Activated CD8-positive, alpha-beta memory T cell treated with anti-CD3 and anti-CD28 coated beads for 36 hours (primary cell): ENCODE measurements around the gene GPR39. TPM values are rescaled to one million over a fixed set of nuclear protein-coding genes. Genes with fewer than 3 reads are reported as not detected.

Experiments
- CTCF ChIA-PET: fragments of 350-600 bp; sonication (Branson Sonifier 250); formaldehyde crosslinking; loops from one replicate; lab custom pipeline; 2021; ENCODE audit warnings: antibody characterized with exemption; lab: Charles Lee
- POLR2A ChIA-PET: fragments of 350-600 bp; sonication (Branson Sonifier 250); formaldehyde crosslinking; loops from one replicate; lab custom pipeline; 2021; ENCODE audit warnings: antibody characterized with exemption; lab: Charles Lee
- total RNA-seq, 2 experiments: library from RNA; stranded (reverse); gene quantifications; one replicate each; pipeline ENCODE4 v1.2.3, GENCODE V29; 2021

Gene GPR39
- total RNA-seq, 2 experiments from 2014 or later = not detected

- POLR2A ChIA-PET = no interaction called here
- CTCF ChIA-PET = no interaction called here
Observed at GRCh38 chr2:132586835-132587234, 170.2 kb downstream of the GPR39 start.

GRCh38 chr2:132588576-132588975 lies 172.0 kb downstream of the GPR39 start:
- ChIA-PET CTCF (no interaction called here), POLR2A (no interaction called here)

- CTCF ChIA-PET = no interaction called here
- POLR2A ChIA-PET = no interaction called here
Observed at GRCh38 chr2:132589111-132589830, 172.7 kb downstream of the GPR39 start.

- ChIA-PET POLR2A (no interaction called here), CTCF (no interaction called here)
Observed at GRCh38 chr2:132589966-132590365, 173.4 kb downstream of the GPR39 start.

GRCh38 chr2:132593171-132593570 lies 176.6 kb downstream of the GPR39 start:
- POLR2A ChIA-PET = no interaction called here
- CTCF ChIA-PET = no interaction called here

GRCh38 chr2:132595186-132595585 lies 178.6 kb downstream of the GPR39 start:
- POLR2A ChIA-PET = no interaction called here
- CTCF ChIA-PET = no interaction called here

- POLR2A ChIA-PET = no interaction called here
- CTCF ChIA-PET = no interaction called here
Observed at GRCh38 chr2:132595693-132596092, 179.1 kb downstream of the GPR39 start.

- POLR2A ChIA-PET = no interaction called here
Observed at GRCh38 chr2:132597166-132597565, 180.6 kb downstream of the GPR39 start.

GRCh38 chr2:132597831-132598230 lies 181.2 kb downstream of the GPR39 start:
- ChIA-PET CTCF (interaction anchor here (0.5 kb wide), 1 partner anchor 17 kb away, joined by 3 read pairs; no protein-coding TSS in a partner anchor), POLR2A (no interaction called here)

More at GRCh38 chr2:132597166-132597565, 180.6 kb downstream of the GPR39 start:
- CTCF ChIA-PET = no interaction called here

- CTCF ChIA-PET = no interaction called here
- POLR2A ChIA-PET = no interaction called here
Observed at GRCh38 chr2:132598536-132598935, 181.9 kb downstream of the GPR39 start.

- ChIA-PET CTCF (no interaction called here), POLR2A (no interaction called here)
Observed at GRCh38 chr2:132599556-132599955, 183.0 kb downstream of the GPR39 start.

GRCh38 chr2:132604561-132604960 lies 188.0 kb downstream of the GPR39 start:
- ChIA-PET POLR2A (no interaction called here), CTCF (no interaction called here)

- ChIA-PET POLR2A (no interaction called here), CTCF (no interaction called here)
Observed at GRCh38 chr2:132605236-132606180, 188.9 kb downstream of the GPR39 start.

GRCh38 chr2:132606649-132607048 lies 190.0 kb downstream of the GPR39 start:
- CTCF ChIA-PET = no interaction called here
- POLR2A ChIA-PET = no interaction called here

- POLR2A ChIA-PET = no interaction called here
- CTCF ChIA-PET = no interaction called here
Observed at GRCh38 chr2:132607426-132608090, 191.0 kb downstream of the GPR39 start.

GRCh38 chr2:132608311-132608710 lies 191.7 kb downstream of the GPR39 start:
- CTCF ChIA-PET = no interaction called here
- POLR2A ChIA-PET = no interaction called here

- ChIA-PET POLR2A (no interaction called here), CTCF (no interaction called here)
Observed at GRCh38 chr2:132609101-132609890, 192.7 kb downstream of the GPR39 start.

GRCh38 chr2:132611719-132612118 lies 195.1 kb downstream of the GPR39 start:
- ChIA-PET POLR2A (no interaction called here), CTCF (no interaction called here)

GRCh38 chr2:132615329-132616085 lies 198.9 kb downstream of the GPR39 start:
- ChIA-PET CTCF (no interaction called here), POLR2A (no interaction called here)
